DOHH2 (cell line): Measurements from ENCODE around the gene YTHDC1.

Source experiments
- H3F3A ChIP-seq: fragments of 200-600 bp; sonication (generic), shearing (Covaris generic); 2 replicates; pipeline ENCODE4 v1.6.0; 2016; ENCODE audit warnings: antibody characterized with exemption, mild to moderate bottlenecking; ENCODE audit not compliant: control insufficient read depth, insufficient read depth
- H3K27ac ChIP-seq: fragments of 200-600 bp; sonication (generic); 2 replicates; pipeline ENCODE4 v1.5.1; 2014; ENCODE audit warnings: low read depth, mild to moderate bottlenecking, low read length, moderate library complexity
- H3K27me3 ChIP-seq: fragments of 200-600 bp; sonication (generic); 2 replicates; pipeline ENCODE4 v1.6.1; 2014; ENCODE audit warnings: mild to moderate bottlenecking, low read length, mixed read lengths; ENCODE audit not compliant: control insufficient read depth
- H3K36me3 ChIP-seq: fragments of 200-600 bp; sonication (generic); 2 replicates; pipeline ENCODE4 v1.6.1; 2014; ENCODE audit warnings: mild to moderate bottlenecking, low read length, moderate library complexity, mixed read lengths; ENCODE audit not compliant: control insufficient read depth
- H3K4me1 ChIP-seq: fragments of 200-600 bp; sonication (generic); 2 replicates; pipeline ENCODE4 v1.6.1; 2014; ENCODE audit warnings: mild to moderate bottlenecking, low read length, mixed read lengths; ENCODE audit not compliant: control insufficient read depth
- H3K4me2 ChIP-seq: fragments of 200-600 bp; sonication (generic); 2 replicates; pipeline ENCODE4 v1.6.0; 2014; ENCODE audit warnings: mild to moderate bottlenecking, low read length, moderate library complexity
- H3K4me3 ChIP-seq: fragments of 200-600 bp; sonication (generic); 2 replicates; pipeline ENCODE4 v1.5.1; 2014; ENCODE audit warnings: mild to moderate bottlenecking, low read length, mixed read lengths
- H3K79me2 ChIP-seq: fragments of 200-600 bp; sonication (generic); 2 replicates; pipeline ENCODE4 v1.6.1; 2014; ENCODE audit warnings: mild to moderate bottlenecking, low read length, mixed read lengths; ENCODE audit not compliant: control insufficient read depth
- H3K9me2 ChIP-seq: fragments of 200-600 bp; sonication (generic); replicated peaks from 2 replicates; pipeline ENCODE4 v1.6.1; 2014; ENCODE audit warnings: mild to moderate bottlenecking, low read length, mixed read lengths; ENCODE audit not compliant: control insufficient read depth
- H3K9me3 ChIP-seq: fragments of 200-600 bp; sonication (generic); 2 replicates; pipeline ENCODE4 v1.6.1; 2014; ENCODE audit warnings: antibody characterized with exemption, low read length, mixed read lengths; ENCODE audit not compliant: control insufficient read depth, insufficient read depth
- H4K20me1 ChIP-seq: fragments of 200-600 bp; sonication (generic); 2 replicates; pipeline ENCODE4 v1.6.0; 2014; ENCODE audit warnings: low read depth, mild to moderate bottlenecking, antibody characterized with exemption, low read length, moderate library complexity; ENCODE audit not compliant: control insufficient read depth, insufficient read depth
- EZH2phosphoT487 ChIP-seq: fragments of 200-600 bp; sonication (generic); IDR thresholded peaks from 2 replicates; pipeline ENCODE4 v1.6.1; 2017; ENCODE audit warnings: borderline replicate concordance, mild to moderate bottlenecking, antibody characterized with exemption, low read length, moderate library complexity, mixed read lengths
- TF ChIP-seq, protein P1 (sequence below): fragments of 200-600 bp; sonication (generic); IDR thresholded peaks from one replicate; pipeline ENCODE4 v1.5.1; 2014; ENCODE audit warnings: antibody characterized with exemption, mild to moderate bottlenecking, low read depth, low read length; ENCODE audit not compliant: poor library complexity, severe bottlenecking

YTHDC1 gene

DNA sequence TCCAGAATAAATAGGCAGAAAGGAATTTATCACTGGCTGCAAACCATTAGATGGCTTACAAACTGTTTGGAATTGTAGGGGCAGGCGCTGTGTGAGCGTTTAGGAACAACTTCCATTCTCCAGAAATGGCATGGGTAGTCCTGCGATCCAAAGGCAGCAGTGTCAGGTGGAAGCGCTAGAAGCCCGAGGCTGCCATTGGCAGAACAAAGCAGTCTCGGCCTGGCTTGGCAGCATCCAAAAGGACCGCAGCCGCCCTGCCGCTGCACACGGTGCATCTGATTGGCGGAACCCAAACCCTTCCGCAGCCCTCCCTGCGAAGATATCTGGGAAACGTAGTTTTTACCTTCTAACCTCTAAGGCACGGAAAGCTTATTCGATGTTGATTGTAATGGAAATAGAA lies 23.6 kb upstream of the YTHDC1 start:
- no peak overlapping the region for H3K27ac ChIP-seq
- no peaks in the 10 kb centered on the region for H3K36me3 ChIP-seq
- no peaks in the 10 kb centered on the region for H3K9me3 ChIP-seq
- TF ChIP-seq, protein P1, sequence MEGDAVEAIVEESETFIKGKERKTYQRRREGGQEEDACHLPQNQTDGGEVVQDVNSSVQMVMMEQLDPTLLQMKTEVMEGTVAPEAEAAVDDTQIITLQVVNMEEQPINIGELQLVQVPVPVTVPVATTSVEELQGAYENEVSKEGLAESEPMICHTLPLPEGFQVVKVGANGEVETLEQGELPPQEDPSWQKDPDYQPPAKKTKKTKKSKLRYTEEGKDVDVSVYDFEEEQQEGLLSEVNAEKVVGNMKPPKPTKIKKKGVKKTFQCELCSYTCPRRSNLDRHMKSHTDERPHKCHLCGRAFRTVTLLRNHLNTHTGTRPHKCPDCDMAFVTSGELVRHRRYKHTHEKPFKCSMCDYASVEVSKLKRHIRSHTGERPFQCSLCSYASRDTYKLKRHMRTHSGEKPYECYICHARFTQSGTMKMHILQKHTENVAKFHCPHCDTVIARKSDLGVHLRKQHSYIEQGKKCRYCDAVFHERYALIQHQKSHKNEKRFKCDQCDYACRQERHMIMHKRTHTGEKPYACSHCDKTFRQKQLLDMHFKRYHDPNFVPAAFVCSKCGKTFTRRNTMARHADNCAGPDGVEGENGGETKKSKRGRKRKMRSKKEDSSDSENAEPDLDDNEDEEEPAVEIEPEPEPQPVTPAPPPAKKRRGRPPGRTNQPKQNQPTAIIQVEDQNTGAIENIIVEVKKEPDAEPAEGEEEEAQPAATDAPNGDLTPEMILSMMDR: no peak
- TF ChIP-seq EZH2phosphoT487: no peak
- H3K4me3 ChIP-seq: no peak overlapping the region
- H3K4me1 ChIP-seq: 0 out of 2 replicates have a peak, but pooled peaks cover 3% of the 10 kb centered on the region
- H3F3A ChIP-seq: no peaks in the 10 kb centered on the region
- no peak overlapping the region for H3K4me2 ChIP-seq
- peaks cover 17% of the 10 kb centered on the region for H3K27me3 ChIP-seq
- no peaks in the 10 kb centered on the region for H3K79me2 ChIP-seq
- no peaks in the 10 kb centered on the region for H3K9me2 ChIP-seq
- H4K20me1 ChIP-seq: no peaks in the 10 kb centered on the region

DNA sequence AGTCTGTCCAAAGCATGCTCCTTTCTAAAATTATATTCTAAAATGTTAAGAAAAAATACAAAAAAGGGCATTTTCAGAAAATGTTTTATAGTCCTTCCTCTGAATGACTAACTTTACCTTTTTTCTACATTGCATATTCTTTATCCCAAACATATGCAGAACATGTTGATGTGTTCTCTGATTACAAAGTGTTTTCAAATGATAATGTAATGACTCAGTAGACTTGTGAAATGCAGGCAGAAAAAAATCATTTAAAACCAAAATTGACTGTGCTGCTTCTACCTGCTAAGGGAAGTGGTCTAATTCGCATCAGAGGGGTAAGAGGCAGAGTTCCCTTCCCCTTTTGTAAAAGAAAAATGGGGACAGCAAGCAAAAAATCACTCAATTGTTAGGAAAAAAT lies 22.7 kb upstream of the YTHDC1 start:
- Histone ChIP-seq H3K9me3 (no peaks in the 10 kb centered on the region), H3F3A (no peaks in the 10 kb centered on the region), H3K4me3 (no peak overlapping the region), H3K27me3 (peaks cover 8% of the 10 kb centered on the region), H3K79me2 (no peaks in the 10 kb centered on the region), H3K36me3 (no peaks in the 10 kb centered on the region), H4K20me1 (no peaks in the 10 kb centered on the region), H3K27ac (no peak overlapping the region), H3K4me2 (no peak overlapping the region), H3K4me1 (0 out of 2 replicates have a peak, but pooled peaks cover 3% of the 10 kb centered on the region), H3K9me2 (no peaks in the 10 kb centered on the region)
- TF ChIP-seq, protein P1: no peak
- no peak for TF ChIP-seq EZH2phosphoT487

DNA sequence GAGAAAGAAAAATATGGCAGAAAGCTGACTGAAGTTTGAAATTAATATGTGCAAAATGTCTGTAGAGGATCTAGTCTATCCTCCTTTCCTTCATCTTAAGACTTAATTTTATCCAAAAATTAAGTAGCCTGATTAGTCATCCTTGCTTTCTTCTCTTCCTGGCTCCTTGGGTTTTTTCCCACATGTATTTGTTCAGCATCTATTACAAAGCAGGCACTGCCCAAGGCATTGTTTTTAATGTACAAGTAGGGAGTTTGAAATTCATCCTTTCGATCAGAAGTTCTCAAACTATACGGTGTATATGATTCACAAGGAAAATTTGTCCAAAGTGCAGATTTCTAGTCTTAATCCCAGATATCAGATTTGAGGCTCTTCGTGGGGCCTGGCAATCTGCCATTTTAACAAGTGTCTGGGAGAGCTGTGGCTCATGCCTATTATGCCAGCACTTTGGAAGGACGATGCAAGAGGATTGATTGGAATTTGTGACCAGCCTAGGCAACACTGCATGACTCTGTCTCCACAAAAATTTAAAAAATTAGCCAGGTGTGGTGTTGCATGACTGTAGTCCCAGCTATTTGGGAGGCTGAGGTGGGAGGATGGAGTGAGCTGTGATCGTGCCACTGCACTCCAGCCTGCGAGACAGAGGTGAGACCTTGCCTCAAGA lies 19.4 kb upstream of the YTHDC1 start:
- Histone ChIP-seq H3K27me3 (no peaks in the 10 kb centered on the region), H3K79me2 (no peaks in the 10 kb centered on the region), H3K36me3 (no peaks in the 10 kb centered on the region), H3F3A (no peaks in the 10 kb centered on the region), H3K4me3 (no peak overlapping the region), H3K9me2 (no peaks in the 10 kb centered on the region), H3K9me3 (no peaks in the 10 kb centered on the region), H4K20me1 (no peaks in the 10 kb centered on the region), H3K27ac (no peak overlapping the region), H3K4me1 (no peaks in the 10 kb centered on the region), H3K4me2 (no peak overlapping the region)
- no peak for TF ChIP-seq EZH2phosphoT487
- TF ChIP-seq, protein P1: no peak
